Measurements from ENCODE around the gene NUP153. TPM values are rescaled to one million over a fixed set of nuclear protein-coding genes. Genes with fewer than 3 reads are reported as not detected.

NUP153 gene
- total RNA-seq, 1 donor from 2014 or later, result 33.5 TPM

DNA sequence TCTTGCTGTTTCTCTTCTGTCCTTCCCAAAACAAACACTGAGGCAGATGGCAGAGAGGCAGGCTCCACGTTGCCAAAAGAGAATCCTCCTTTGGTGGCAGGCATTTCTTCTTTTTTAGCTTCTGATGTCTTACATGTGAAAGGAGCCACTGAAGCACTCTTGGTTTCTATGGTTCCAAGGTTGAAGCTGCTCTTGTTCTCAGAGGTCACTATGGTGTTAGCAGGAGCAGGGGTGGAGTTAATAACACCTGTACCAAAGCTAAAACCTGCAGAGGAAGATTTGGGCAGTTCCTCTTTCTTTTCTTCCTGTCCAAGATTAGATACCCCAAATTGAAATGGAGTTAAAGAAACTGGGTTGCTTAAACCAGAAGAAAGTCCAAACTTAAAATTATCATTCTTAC is 77.9 kb downstream of the NUP153 start:
- Histone ChIP-seq H3K27me3 (no peaks in the 10 kb centered on the region), H3K9me3 (no peaks in the 10 kb centered on the region), H3K4me3 (no peak overlapping the region), H3K27ac (no peak overlapping the region), H3K4me1 (peaks cover 8% of the 10 kb centered on the region), H3K36me3 (peaks cover 67% of the 10 kb centered on the region)
- no peak for DNase-seq
- TF ChIP-seq CTCF (IDR thresholded peaks at IDR 0.05), result no peak
- intact Hi-C loops (cut with DNase I), result no loop called here
- no peak for ATAC-seq

DNA sequence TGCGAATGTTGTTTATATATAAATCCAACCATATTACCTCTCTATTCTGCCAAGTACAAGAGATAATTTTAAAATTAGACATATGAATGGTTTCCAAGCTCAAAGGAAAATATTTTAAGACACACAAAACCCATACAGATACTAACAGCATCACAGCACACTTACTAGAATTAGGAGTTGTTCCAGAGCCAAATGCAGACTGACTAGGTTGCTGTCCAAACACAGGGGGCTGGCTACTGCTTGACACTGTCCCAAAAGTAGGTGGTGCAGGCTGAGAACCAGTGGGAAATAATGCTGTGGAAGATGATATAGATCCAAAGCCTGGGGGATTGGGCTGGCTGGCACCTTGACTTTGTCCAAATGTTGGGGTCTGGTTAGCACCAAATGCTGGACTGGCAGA is 82.3 kb downstream of the NUP153 start:
- H3K4me3 ChIP-seq, result no peak overlapping the region
- ATAC-seq (no peak), DNase-seq (no peak)
- peaks cover 71% of the 10 kb centered on the region for H3K36me3 ChIP-seq
- no peaks in the 10 kb centered on the region for H3K27me3 ChIP-seq
- no peak for TF ChIP-seq CTCF (IDR thresholded peaks at IDR 0.05)
- intact Hi-C loops (cut with DNase I), result no loop called here
- H3K27ac ChIP-seq, result no peak overlapping the region
- no peaks in the 10 kb centered on the region for H3K4me1 ChIP-seq
- no peaks in the 10 kb centered on the region for H3K9me3 ChIP-seq

DNA sequence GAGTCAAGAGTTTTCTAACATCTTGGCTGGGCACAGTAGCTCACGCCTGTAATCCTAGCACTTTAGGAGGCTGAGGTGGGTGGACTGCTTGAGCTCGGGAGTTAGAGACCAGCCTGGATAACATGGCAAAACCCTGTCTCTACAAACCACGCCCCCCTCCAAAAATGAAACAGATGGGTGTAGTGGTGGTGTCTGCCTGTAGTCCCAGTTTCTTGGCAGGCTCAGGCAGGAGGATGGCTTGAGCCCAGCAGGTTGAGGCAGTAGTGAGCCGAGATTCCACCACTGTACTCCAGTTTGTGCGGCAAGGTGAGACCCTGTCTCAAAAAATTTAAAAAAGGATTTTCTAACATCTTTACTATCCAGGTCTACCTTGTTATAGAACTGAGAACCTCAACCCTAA is 84.6 kb downstream of the NUP153 start:
- intact Hi-C loops (cut with DNase I), result no loop called here
- H3K4me3 ChIP-seq, result no peak overlapping the region
- no peaks in the 10 kb centered on the region for H3K9me3 ChIP-seq
- no peak overlapping the region for H3K27ac ChIP-seq
- H3K4me1 ChIP-seq, result no peaks in the 10 kb centered on the region
- ATAC-seq (no peak), DNase-seq (no peak)
- TF ChIP-seq CTCF (IDR thresholded peaks at IDR 0.05), result no peak
- H3K36me3 ChIP-seq, result peaks cover 60% of the 10 kb centered on the region
- H3K27me3 ChIP-seq, result no peaks in the 10 kb centered on the region

DNA sequence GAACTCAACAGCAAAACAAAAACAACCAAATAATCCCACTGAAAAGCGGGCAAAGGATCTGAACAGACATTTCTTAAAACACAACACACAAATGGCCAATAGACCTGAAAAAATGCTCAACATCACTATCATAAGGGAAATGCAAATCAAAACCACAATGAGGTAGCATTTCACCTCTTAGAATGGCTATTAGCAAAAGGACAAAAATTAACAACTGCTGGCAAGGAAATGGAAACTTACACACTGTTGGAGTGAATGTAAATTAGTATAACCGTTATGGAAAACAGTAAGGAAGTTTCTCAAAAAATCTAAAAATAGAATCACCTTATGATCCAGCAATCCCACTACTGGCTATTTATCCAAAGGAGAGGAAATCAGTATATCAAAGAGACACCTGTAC is 85.7 kb downstream of the NUP153 start:
- H3K9me3 ChIP-seq, result no peaks in the 10 kb centered on the region
- H3K27ac ChIP-seq, result no peak overlapping the region
- no peak for TF ChIP-seq CTCF (IDR thresholded peaks at IDR 0.05)
- ATAC-seq, result no peak
- H3K36me3 ChIP-seq, result peaks cover 66% of the 10 kb centered on the region
- H3K4me1 ChIP-seq, result no peaks in the 10 kb centered on the region
- intact Hi-C loops (cut with DNase I), result no loop called here
- no peaks in the 10 kb centered on the region for H3K27me3 ChIP-seq
- no peak overlapping the region for H3K4me3 ChIP-seq
- DNase-seq, result no peak

DNA sequence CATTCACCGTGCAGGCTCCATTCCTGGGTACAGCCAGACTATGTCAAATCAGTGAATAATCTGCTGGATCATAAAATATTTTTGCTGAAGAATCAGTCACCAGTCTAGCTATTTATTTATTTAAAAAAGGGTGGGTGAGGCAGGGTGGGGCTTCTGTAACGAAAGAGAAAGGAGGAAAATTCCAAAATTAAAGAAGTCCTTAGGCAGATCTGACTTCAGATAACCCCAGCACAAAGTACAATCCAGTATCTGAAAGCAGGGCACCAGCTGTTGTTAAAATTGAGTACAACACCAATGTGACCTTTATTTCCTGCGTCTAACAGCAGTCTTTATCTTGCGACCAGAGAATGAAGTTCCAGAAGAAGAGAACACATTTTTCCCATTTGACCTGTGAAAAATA is 90.9 kb downstream of the NUP153 start:
- H3K27me3 ChIP-seq, result no peaks in the 10 kb centered on the region
- H3K9me3 ChIP-seq, result no peaks in the 10 kb centered on the region
- H3K4me1 ChIP-seq, result no peaks in the 10 kb centered on the region
- TF ChIP-seq CTCF (IDR thresholded peaks at IDR 0.05), result no peak
- DNase-seq (no peak), ATAC-seq (no peak)
- no peak overlapping the region for H3K4me3 ChIP-seq
- intact Hi-C loops (cut with DNase I), result no loop called here
- peaks cover 33% of the 10 kb centered on the region for H3K36me3 ChIP-seq
- no peak overlapping the region for H3K27ac ChIP-seq

DNA sequence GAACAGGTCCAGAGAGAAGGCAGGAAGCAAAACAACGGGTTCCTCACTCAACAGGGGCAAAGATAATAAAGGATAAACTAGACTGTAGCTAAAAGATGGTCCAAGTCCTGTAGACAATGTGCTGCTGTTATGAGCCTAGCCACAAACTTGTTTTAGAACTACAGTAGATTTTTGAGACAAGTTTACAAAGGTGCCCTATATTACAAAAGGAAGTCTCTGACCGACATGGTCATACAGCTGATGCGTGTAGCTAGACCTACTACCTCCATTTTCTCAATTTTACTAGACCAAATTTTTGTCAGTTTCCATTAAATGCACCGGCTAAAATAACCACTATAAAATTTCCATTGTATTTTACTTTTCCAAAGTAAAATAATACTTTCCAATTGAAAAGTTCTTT is 94.7 kb downstream of the NUP153 start:
- no peaks in the 10 kb centered on the region for H3K27me3 ChIP-seq
- no peaks in the 10 kb centered on the region for H3K9me3 ChIP-seq
- intact Hi-C loops (cut with DNase I), result no loop called here
- DNase-seq (no peak), ATAC-seq (no peak)
- no peaks in the 10 kb centered on the region for H3K4me1 ChIP-seq
- TF ChIP-seq CTCF (IDR thresholded peaks at IDR 0.05), result no peak
- H3K36me3 ChIP-seq, result peaks cover 39% of the 10 kb centered on the region
- H3K4me3 ChIP-seq, result no peak overlapping the region
- H3K27ac ChIP-seq, result no peak overlapping the region

Data from upper lobe of right lung (tissue), 1 donor.